ENCODE results near the gene CDH2.

DNA sequence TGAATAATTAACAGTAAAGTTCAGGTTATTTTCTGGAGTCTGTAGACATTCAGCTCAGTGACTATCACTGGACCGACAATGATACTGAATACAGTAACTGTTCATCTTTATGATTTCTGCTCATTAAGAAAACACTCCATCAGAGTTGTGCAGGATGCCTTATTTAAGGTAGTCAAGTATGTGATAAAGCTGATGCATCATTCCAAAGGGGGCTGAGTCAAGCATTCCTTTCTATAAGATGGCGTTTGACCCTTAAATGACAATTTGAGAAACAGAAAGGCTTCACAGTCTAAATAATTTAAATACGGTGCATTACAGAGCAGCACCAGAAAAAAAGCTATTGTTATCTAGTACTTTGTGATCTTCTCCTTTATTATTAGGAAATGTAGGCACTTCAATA is 131.1 kb downstream of the CDH2 start:
- TF ChIP-seq, protein P1, sequence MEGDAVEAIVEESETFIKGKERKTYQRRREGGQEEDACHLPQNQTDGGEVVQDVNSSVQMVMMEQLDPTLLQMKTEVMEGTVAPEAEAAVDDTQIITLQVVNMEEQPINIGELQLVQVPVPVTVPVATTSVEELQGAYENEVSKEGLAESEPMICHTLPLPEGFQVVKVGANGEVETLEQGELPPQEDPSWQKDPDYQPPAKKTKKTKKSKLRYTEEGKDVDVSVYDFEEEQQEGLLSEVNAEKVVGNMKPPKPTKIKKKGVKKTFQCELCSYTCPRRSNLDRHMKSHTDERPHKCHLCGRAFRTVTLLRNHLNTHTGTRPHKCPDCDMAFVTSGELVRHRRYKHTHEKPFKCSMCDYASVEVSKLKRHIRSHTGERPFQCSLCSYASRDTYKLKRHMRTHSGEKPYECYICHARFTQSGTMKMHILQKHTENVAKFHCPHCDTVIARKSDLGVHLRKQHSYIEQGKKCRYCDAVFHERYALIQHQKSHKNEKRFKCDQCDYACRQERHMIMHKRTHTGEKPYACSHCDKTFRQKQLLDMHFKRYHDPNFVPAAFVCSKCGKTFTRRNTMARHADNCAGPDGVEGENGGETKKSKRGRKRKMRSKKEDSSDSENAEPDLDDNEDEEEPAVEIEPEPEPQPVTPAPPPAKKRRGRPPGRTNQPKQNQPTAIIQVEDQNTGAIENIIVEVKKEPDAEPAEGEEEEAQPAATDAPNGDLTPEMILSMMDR (conservative IDR thresholded peaks at IDR 0.05 in 1 of 2, IDR thresholded peaks at IDR 0.05 in 1 of 2; ENCODE audit: low read depth in 1 of 2, low read length in 2 of 2): no peak
- no peak for TF ChIP-seq EZH2 (IDR thresholded peaks at IDR 0.05; ENCODE audit: low read length, missing control alignments)
